ENCODE results near the gene UBAC2.

The UBAC2 gene

GRCh38 chr13:99313501-99313900 lies 112.8 kb downstream of the UBAC2 start:
- H3K27me3 ChIP-seq (ENCODE audit: insufficient read depth, low read depth, severe bottlenecking) = no peaks in the 10 kb centered on the region
- H3K9me3 ChIP-seq (ENCODE audit: severe bottlenecking) = no peaks in the 10 kb centered on the region
- H3K36me3 ChIP-seq = peaks cover 31% of the 10 kb centered on the region
- no peak for DNase-seq
- no peak for TF ChIP-seq CTCF (IDR thresholded peaks at IDR 0.05; ENCODE audit: low read depth, low read length)
- no peak overlapping the region for H3K27ac ChIP-seq
- H3K4me3 ChIP-seq (ENCODE audit: low read depth, low read length) = no peak overlapping the region

GRCh38 chr13:99313941-99314340 lies 113.3 kb downstream of the UBAC2 start:
- Histone ChIP-seq H3K4me3 (ENCODE audit: low read depth, low read length) (no peak overlapping the region), H3K27me3 (ENCODE audit: insufficient read depth, low read depth, severe bottlenecking) (no peaks in the 10 kb centered on the region), H3K9me3 (ENCODE audit: severe bottlenecking) (no peaks in the 10 kb centered on the region), H3K27ac (no peak overlapping the region), H3K36me3 (peaks cover 26% of the 10 kb centered on the region)
- no peak for TF ChIP-seq CTCF (IDR thresholded peaks at IDR 0.05; ENCODE audit: low read depth, low read length)
- no peak for DNase-seq

- Histone ChIP-seq H3K9me3 (ENCODE audit: severe bottlenecking) (no peaks in the 10 kb centered on the region), H3K36me3 (peaks cover 28% of the 10 kb centered on the region), H3K27me3 (ENCODE audit: insufficient read depth, low read depth, severe bottlenecking) (no peaks in the 10 kb centered on the region), H3K4me3 (ENCODE audit: low read depth, low read length) (no peak overlapping the region), H3K27ac (no peak overlapping the region)
- no peak for DNase-seq
- TF ChIP-seq CTCF (IDR thresholded peaks at IDR 0.05; ENCODE audit: low read depth, low read length) = no peak
Observed at GRCh38 chr13:99314640-99315176, 114.1 kb downstream of the UBAC2 start.

GRCh38 chr13:99315186-99315585 lies 114.5 kb downstream of the UBAC2 start:
- peaks cover 29% of the 10 kb centered on the region for H3K36me3 ChIP-seq
- H3K9me3 ChIP-seq (ENCODE audit: severe bottlenecking) = no peaks in the 10 kb centered on the region
- H3K4me3 ChIP-seq (ENCODE audit: low read depth, low read length) = no peak overlapping the region
- H3K27ac ChIP-seq = no peak overlapping the region
- DNase-seq = no peak
- TF ChIP-seq CTCF (IDR thresholded peaks at IDR 0.05; ENCODE audit: low read depth, low read length) = no peak
- no peaks in the 10 kb centered on the region for H3K27me3 ChIP-seq (ENCODE audit: insufficient read depth, low read depth, severe bottlenecking)

GRCh38 chr13:99316224-99316623 lies 115.6 kb downstream of the UBAC2 start:
- DNase-seq = no peak
- Histone ChIP-seq H3K27ac (no peak overlapping the region), H3K4me3 (ENCODE audit: low read depth, low read length) (no peak overlapping the region), H3K9me3 (ENCODE audit: severe bottlenecking) (no peaks in the 10 kb centered on the region), H3K27me3 (ENCODE audit: insufficient read depth, low read depth, severe bottlenecking) (no peaks in the 10 kb centered on the region), H3K36me3 (peaks cover 29% of the 10 kb centered on the region)
- TF ChIP-seq CTCF (IDR thresholded peaks at IDR 0.05; ENCODE audit: low read depth, low read length) = no peak

GRCh38 chr13:99316657-99317256 lies 116.1 kb downstream of the UBAC2 start:
- no peak overlapping the region for H3K4me3 ChIP-seq (ENCODE audit: low read depth, low read length)
- DNase-seq = no peak

More at GRCh38 chr13:99316657-99317256, 116.1 kb downstream of the UBAC2 start:
- Histone ChIP-seq H3K27me3 (ENCODE audit: insufficient read depth, low read depth, severe bottlenecking) (no peaks in the 10 kb centered on the region), H3K27ac (no peak overlapping the region), H3K9me3 (ENCODE audit: severe bottlenecking) (no peaks in the 10 kb centered on the region), H3K36me3 (peaks cover 29% of the 10 kb centered on the region)
- TF ChIP-seq CTCF (IDR thresholded peaks at IDR 0.05; ENCODE audit: low read depth, low read length) = no peak

Measured in WERI-Rb-1 (cell line).